Mammary microvascular endothelial cell (primary cell): ENCODE measurements around the gene TRIM74. TPM values are rescaled to one million over a fixed set of nuclear protein-coding genes. Genes with fewer than 3 reads are reported as not detected.

Experiments used
- total RNA-seq: library from RNA; depleted of rRNA; stranded (reverse); fragments of >200 nt; gene quantifications from 2 replicates; pipeline ENCODE4 v1.2.3, GENCODE V29; 2015

Gene TRIM74
- not detected in 2 replicates for total RNA-seq

DNA sequence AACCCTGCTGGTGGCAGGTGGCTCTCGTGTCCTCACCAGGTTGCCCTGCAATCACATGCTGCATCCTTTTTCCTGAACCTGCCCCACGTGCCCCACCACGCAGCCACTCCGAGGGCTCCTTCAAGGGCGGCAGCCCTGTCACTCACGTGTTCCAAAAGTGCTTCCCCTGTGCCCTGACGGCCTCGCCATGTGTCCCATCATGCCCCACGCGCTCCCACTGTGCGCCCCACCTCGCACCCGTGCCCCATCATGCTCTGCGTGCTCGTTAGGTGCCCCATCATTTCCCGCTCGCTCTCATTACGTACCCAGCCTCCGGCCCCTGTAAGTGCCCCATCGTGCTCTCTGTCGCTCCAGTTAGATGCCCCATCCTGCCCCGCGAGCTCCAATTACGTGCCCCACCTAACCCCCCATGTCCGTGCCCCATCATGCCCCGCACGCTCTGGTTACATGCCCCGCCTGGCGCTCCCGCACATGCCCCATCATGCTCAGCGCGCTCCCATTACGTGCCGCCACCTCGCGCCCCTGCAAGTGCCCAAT lies at the start of gene TRIM74:
TRIM74 (minus strand) TSS at position 487 of the 537 bp plus-strand sequence. CDS start 3,309 bp downstream, outside the sequence.

GRCh38 chr7:72924733-72925545 lies 44.3 kb downstream of the TRIM74 start, which contains the start of gene POM121:
POM121 (plus strand) TSS chr7:72925095; CDS start chr7:72925122, 27 bp downstream.

Other genes starting within 250 kb of the TRIM74 start
- 0.33 and 0.79 TPM in 2 replicates for gene TYW1B, start 141.3 kb downstream of the TRIM74 start, total RNA-seq
- 9.6 and 10.2 TPM in 2 replicates for gene POM121, start 44.4 kb downstream of the TRIM74 start, total RNA-seq
- not detected in 2 replicates for gene SPDYE8, start 60.3 kb upstream of the TRIM74 start, total RNA-seq
- not detected in 2 replicates for gene SPDYE11, start 88.4 kb upstream of the TRIM74 start, total RNA-seq
- gene SPDYE9, start 116.6 kb upstream of the TRIM74 start, total RNA-seq: not detected in 2 replicates